ENCODE data around the gene GPX6. TPM values are rescaled to one million over a fixed set of nuclear protein-coding genes. Genes with fewer than 3 reads are reported as not detected.

The GPX6 gene
- total and polyA plus RNA-seq, 10 of the 15 experiments (the other 5 are each of a cell fraction or from before 2014, with no cell fraction given): not detected

DNA sequence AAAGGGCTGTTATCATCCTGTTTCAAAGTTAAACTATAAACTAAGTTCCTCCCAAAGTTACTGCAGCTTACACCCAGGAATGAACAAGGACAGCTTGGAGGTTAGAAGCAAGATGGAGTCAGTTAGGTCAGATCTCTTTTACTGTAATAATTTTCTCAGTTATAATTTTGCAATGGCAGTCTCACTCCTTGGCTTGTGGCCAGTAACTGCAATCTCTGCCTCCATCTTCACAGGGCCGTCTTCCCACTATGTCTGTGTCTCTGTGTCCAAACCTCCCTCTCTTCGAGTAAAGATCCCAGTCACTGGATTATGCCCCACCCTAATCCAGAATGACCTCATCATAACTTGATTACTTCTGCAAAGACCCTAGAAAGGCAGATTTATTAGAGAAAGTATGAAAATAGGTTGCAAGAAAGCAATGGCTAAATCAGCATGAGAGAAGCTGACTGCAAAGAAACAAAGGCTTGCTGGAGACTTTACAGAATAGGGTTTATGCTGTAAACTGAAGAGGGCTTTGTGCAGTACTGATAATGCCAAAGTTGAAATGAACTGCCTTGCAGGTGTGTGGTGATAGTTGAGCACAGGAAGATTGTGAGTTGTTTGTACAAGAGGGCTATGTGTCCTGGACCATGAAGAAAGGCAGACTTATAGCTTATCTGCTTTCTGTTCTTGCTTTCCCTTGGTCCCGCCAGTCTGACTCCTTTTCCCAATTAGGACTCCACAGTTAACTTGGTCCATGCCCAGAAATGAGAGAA lies 28.4 kb downstream of the GPX6 start (continued):
- TF ChIP-seq MEF2B (IDR thresholded peaks at IDR 0.05; ENCODE audit: partially characterized antibody, poor library complexity, severe bottlenecking): no peak
- TF ChIP-seq MTA3 (IDR thresholded peaks at IDR 0.05; ENCODE audit: borderline replicate concordance, low read length): no peak
- no peak for TF ChIP-seq LARP7 (IDR thresholded peaks at IDR 0.05)

GRCh38 chr6:28486533-28486932 lies 29.1 kb downstream of the GPX6 start:
- Histone ChIP-seq H3K27me3 (replicated peaks in 1 of 2; ENCODE audit: control insufficient read depth in 2 of 2, insufficient read depth in 2 of 2, low read length in 1 of 2) (no peaks in the 10 kb centered on the region; a peak in 1 of 4 replicates), H3K9ac (ENCODE audit: control insufficient read depth, insufficient read depth, low read length) (no peak overlapping the region), H3K27ac (ENCODE audit: control insufficient read depth, insufficient read depth) (no peak overlapping the region), H3K4me1 (ENCODE audit: control insufficient read depth, insufficient read depth, low read length) (no peaks in the 10 kb centered on the region), H4K20me1 (ENCODE audit: control insufficient read depth, insufficient read depth) (no peaks in the 10 kb centered on the region), H2AFZ (ENCODE audit: control insufficient read depth, low read depth, low read length) (no peak overlapping the region), H3K9me3 (replicated peaks; ENCODE audit: control insufficient read depth, insufficient read depth, low read length) (no peaks in the 10 kb centered on the region; the same call in 2 of the 3 replicates), H3K4me3 (no peak overlapping the region), H3K4me2 (ENCODE audit: control insufficient read depth, insufficient read depth) (no peak overlapping the region), H3K79me2 (ENCODE audit: control insufficient read depth, insufficient read depth, low read length) (no peaks in the 10 kb centered on the region), H3K36me3 (ENCODE audit: control insufficient read depth in 2 of 2, insufficient read depth in 2 of 2, low read length in 1 of 2) (no peaks in the 10 kb centered on the region)
- CTCF ChIA-PET: no interaction called here
- DNase-seq (ENCODE audit: low read depth, low spot score) (no peak), ATAC-seq (no peak), FAIRE-seq (no peak)
- SMC1A ChIA-PET (ENCODE audit: uncharacterized antibody, unreplicated experiment): no interaction called here
- 100% methylated on average over 1 of the region's 1 CpG for WGBS (ENCODE audit: insufficient coverage, insufficient replicate concordance, low lambda C conversion rate, missing lambda C conversion rate)
- intact Hi-C loops (cut with micrococcal nuclease; ENCODE audit: unreplicated experiment): loop anchor here (5.0 kb wide), 1 partner anchor 89 kb away; the partner anchor contains the start of gene ZSCAN12
- RAD21 ChIA-PET (ENCODE audit: unreplicated experiment): no interaction called here
- in situ Hi-C loops (cut with MboI): no loop called here
- no TSS peak for BruUV-seq (replicated peaks)
- POLR2A ChIA-PET: no interaction called here
- TF ChIP-seq RB1 (IDR thresholded peaks at IDR 0.05; ENCODE audit: borderline replicate concordance): no peak
- TF ChIP-seq ETV6 (conservative IDR thresholded peaks at IDR 0.05 in 1 of 2, IDR thresholded peaks at IDR 0.05 in 1 of 2; ENCODE audit: borderline replicate concordance in 1 of 2, low read depth in 1 of 2): no peak
- no peak for TF ChIP-seq NBN (IDR thresholded peaks at IDR 0.05)
- no peak for TF ChIP-seq EED (IDR thresholded peaks at IDR 0.05; ENCODE audit: low read depth)
- TF ChIP-seq, protein P1, sequence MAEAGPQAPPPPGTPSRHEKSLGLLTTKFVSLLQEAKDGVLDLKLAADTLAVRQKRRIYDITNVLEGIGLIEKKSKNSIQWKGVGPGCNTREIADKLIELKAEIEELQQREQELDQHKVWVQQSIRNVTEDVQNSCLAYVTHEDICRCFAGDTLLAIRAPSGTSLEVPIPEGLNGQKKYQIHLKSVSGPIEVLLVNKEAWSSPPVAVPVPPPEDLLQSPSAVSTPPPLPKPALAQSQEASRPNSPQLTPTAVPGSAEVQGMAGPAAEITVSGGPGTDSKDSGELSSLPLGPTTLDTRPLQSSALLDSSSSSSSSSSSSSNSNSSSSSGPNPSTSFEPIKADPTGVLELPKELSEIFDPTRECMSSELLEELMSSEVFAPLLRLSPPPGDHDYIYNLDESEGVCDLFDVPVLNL (IDR thresholded peaks at IDR 0.05; ENCODE audit: low read depth, low read length): no peak
- no peak for TF ChIP-seq HDGF (IDR thresholded peaks at IDR 0.05)
- no peak for TF ChIP-seq BACH1 (IDR thresholded peaks at IDR 0.05; ENCODE audit: borderline replicate concordance)
- TF ChIP-seq ZBTB33 (IDR thresholded peaks at IDR 0.05): no peak
- TF ChIP-seq, protein P2, sequence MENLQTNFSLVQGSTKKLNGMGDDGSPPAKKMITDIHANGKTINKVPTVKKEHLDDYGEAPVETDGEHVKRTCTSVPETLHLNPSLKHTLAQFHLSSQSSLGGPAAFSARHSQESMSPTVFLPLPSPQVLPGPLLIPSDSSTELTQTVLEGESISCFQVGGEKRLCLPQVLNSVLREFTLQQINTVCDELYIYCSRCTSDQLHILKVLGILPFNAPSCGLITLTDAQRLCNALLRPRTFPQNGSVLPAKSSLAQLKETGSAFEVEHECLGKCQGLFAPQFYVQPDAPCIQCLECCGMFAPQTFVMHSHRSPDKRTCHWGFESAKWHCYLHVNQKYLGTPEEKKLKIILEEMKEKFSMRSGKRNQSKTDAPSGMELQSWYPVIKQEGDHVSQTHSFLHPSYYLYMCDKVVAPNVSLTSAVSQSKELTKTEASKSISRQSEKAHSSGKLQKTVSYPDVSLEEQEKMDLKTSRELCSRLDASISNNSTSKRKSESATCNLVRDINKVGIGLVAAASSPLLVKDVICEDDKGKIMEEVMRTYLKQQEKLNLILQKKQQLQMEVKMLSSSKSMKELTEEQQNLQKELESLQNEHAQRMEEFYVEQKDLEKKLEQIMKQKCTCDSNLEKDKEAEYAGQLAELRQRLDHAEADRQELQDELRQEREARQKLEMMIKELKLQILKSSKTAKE (IDR thresholded peaks at IDR 0.05; ENCODE audit: low read depth, poor library complexity, severe bottlenecking): no peak
- no peak for TF ChIP-seq NFYB (IDR thresholded peaks at IDR 0.05; ENCODE audit: insufficient read depth, low read depth, low read length)
- no peak for TF ChIP-seq SP1 (IDR thresholded peaks at IDR 0.05; ENCODE audit: low read depth, low read length)
- no peak for TF ChIP-seq RBBP5 (conservative IDR thresholded peaks at IDR 0.05)
- TF ChIP-seq RFX5 (IDR thresholded peaks at IDR 0.05; ENCODE audit: low read depth, low read length): no peak
- TF ChIP-seq TCF7 (IDR thresholded peaks at IDR 0.05; ENCODE audit: borderline replicate concordance): no peak

Measured in GM12878 (cell line).